Activated CD8-positive, alpha-beta memory T cell treated with anti-CD3 and anti-CD28 coated beads, Interleukin-2, amount 50 U/mL, for 48 hours (primary cell): Measurements from ENCODE around the gene AQP10.
"Not testable (repeated sequence)": the region's sequence is repeated elsewhere in the genome, so short reads cannot be mapped to it uniquely, and the experiment has no call there.

Source experiments
- DNase-seq: peaks from one replicate; pipeline ENCODE4 v3.0.0-alpha.2; 2020

Gene AQP10

DNA sequence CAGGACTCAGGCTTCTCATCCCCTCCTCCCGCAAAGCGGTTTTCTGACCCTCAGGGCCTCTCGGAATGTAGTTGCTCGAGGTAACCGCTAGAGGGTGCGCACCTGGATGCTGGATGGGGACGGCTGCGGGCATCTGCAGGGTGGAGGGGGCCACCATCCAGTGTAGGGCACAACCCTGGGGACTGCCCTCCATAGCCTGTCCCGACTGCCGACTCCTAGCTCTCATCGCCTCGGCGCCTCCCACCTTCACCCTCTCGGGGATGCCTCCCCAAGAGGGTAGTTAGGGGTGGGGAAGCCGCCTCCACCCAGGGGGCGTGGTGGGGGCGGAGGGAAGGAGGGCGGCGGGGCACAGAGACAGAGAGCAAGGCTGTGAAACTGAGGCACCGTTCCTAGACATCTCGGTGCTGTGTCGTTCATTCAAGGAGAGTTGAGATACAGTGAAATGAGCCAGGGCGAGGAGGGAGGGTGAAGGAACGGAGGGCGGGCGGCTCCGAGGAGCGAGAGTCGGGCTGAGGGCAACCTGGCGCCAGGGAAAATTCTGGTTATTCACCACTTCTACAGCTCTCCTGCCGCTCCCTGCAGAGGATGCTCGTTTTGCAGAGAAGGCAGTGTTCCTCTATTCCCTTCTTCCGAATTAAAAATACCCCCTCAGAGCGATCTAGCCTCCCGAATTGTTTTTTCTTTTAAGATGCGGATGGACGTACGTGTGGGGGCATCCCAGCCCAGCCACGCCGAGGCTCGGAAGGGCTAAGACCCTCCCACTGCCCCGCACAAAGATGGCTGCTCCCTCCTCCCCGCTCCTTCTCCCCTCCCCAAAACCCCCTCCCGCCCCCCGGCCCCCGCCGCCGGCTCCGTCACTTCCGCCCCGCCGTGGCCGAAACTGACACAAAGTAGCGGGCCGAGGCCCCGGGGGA, 4.0 kb downstream of the AQP10 start, which contains the start of gene ATP8B2:
Gene ATP8B2, plus strand, starts transcription at position 857 of the 914 bp plus-strand sequence. CDS start 2,617 bp downstream, outside the sequence.
- peak; percentile 91 for DNase-seq

DNA sequence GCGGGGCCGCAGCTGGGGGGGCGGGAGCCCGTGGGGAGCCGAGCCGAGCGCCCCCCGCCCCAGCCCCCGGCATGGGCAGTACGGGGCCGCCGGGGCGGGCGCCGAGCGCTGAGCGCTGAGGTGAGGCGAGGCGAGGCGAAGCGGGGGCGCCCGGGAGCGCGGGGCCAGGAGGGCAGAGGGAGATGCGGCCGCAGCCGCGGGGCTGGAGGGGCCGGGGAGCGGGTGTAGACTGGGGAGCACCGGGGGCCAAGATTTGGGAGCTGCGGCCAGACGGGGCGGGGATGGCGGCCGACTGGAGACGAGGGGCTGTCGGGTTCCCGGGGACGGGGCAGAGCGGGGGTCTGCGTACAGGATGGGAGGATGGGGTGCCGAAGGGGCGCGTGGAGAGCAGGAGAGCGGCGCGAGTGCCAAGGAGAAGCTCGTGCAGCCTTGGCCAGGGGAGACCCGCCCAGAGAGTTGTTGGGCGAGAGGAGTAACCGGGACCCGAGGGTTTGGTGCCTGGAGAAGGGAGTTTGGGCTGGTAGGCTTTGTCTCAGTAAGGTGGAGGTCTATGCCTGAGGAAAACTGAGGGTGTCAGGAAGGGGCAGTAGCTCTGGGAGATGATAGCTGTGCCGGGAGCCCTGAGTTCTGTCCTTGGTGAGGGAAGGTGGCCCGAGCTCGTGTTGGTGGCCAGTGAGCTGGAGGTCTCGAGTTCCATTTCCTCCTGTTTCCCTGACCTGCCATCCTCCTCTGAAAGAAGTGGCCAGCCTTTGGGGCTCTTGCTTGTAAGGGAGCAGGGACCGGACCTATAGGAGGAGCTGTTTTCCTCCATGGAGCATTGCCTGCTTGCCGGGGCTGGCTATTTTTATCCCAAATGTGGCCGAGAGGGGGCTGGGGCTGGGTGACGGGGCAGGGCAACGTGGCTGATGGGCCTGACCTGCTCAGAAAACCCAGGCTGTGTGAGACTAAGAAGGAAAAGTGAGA, 5.0 kb downstream of the AQP10 start:
- peak; percentile 78 for DNase-seq

DNA sequence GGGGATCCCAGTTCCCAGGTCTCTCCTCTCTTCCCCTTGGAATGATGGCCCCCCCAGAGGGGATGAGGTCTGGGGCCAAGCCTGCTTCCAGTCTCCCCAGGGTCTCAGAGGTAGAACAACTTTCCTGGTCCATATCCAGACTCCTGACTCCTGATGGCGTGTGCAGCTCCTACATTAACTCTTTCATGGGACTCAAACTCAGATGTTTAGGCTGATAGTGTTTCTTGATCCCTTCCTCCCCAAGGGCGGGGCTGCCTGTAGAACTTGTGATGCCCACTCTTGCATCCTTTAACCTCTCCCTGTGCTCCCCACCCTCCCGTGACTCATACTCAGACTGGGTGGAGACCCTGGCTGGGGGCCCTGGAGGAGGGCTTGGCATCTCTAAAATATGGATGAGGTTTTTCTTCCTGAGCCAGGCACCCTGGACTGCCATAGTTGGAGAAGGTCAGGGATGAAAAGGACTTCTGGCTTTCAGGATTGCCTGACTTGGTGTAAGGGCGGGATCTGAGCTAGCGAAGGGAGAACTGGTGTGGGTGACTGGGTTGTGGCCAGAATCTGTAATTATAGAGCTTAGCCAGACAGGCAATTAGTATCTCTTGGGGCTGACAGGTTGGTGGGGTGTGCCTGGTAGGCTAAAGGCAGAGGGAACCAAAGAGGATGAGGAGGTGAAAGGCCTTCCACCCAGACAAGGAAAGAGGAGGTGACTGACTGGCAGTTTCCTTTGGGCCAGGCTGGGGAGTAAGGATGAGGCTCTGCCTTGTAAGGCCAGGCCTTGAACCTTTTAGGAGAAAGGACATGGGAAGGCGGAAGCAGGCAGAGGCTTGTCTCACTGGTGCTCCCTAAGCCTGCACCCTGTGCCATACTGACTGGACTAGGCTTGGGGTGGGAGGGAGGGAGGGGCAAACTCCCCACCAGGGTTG, 5.9 kb downstream of the AQP10 start:
- DNase-seq, result peak; percentile 57

DNA sequence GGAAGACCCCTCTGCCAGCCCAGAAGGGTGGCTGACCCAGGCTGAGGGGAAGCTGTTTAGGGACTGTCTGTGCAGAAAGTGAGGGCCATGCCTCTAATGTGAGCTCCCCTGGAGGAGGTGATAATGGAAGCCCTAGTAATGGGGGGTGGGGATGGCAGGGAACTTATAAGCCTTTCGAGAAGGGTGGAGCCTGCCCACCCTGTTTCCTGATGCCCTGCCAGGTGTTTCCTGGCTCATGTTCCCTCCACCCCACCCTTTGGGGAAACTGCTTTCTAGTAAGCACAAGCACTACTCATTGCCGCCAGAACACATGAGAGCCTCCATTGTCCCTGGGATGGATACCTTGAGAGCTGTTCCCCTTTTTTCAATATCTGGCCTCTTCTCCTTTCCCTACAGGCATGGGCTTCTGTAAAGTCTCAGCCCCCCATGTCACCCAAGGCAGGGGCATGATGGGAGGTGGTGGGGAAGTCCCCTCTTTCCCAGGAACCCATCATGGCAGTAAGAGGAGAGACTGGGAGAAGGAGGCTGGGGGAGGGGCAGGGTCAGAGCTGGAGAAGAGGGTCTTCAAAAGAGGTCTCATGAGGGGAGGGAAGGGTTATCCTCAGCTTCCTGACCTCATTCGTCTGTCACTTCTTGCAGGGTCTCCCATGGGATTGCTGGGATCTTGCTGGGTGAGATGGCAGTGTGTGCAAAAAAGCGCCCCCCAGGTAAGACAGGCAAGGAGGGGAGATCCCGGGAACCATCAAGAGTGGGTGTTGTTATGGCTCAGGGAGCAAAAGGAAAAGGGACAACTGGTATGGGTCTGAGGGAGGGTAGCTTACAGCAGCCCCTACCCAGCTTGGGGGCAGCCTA, 6.8 kb downstream of the AQP10 start:
- peak; percentile 55 for DNase-seq

DNA sequence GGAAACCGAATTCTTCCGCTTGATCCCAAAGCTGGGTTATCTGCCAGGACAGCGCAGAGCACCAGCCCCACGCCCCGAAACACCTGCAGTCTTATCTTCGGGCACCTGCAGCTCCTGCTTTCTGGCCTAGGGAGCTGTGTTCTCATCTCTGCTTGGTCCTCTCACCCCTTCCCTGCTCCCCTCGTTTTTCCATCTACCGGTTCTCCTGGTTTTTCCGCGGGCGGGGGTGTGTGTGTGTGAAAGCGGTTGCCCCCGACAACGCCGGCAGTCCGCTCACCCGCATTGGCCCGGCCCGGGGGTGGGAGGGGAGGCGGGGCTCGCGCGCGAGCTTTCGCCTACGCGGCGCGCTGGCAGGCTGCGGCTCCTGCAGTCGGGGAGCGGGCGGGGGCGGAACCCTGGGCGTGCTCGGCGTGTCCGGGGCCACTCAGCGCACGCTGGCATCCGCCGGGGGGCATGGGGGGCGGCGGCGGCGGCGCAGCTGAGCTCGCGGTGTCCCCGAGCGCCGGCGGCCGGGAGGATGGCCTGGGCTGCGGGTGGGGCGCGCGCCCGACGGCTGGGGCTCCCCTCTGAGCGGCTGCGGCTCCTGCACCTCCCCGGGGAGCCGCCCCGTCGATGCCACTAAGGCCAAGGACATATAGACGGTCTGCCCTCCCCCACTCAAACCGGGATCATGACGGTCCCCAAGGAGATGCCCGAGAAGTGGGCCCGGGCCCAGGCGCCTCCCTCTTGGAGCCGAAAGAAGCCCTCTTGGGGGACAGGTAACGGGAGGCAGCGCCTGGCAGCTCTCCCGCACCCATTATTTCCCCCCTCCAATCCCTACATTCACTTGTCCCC, 7.6 kb downstream of the AQP10 start:
- peak; percentile 92 for DNase-seq

DNA sequence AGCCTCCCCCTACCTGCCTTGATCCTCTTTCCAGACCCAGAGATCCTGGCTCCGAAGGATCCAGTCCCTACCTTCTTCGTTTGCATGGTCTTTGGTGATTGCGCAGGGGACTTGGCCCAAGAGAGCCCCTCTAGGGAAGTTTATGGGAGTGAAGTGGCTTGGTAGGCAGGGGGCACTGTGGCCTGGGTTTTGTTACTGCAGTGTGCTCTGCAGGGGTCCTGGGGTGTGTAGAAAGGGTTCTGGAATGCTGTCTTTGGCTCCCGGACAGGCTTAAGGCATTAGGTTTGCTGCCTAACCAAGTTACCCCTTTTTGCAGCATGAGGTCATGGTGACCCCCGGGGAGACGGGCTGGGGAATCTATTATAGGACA, 8.2 kb downstream of the AQP10 start:
- no peak for DNase-seq

DNA sequence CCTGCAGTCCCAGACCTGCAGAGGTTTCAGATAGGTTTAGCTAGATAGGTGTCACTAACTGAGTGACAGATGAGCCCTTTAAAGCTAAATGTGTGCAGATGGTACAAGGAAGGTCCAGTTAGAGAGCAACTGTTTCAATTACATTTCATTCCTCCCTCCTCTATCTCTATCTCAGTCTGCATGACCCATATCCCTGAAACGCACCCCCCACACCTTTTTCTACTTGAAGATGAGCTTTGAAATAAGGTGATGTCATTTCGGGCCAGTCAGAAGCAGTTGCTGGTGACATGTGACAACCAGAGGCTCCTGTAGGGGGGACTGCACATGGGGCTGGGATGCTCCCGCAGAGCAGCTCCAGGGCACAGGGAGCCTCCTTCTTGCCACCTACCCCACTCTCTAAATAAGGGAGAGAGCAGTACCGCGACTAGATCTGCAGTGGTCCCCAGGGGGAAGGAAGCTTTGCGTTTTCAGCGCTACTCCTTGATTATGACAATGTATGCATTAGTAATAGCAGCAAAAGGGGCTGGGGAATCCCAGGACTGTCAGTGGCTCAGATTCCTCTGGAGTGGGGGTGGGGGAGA, 8.7 kb downstream of the AQP10 start:
- peak; percentile 59 for DNase-seq

DNA sequence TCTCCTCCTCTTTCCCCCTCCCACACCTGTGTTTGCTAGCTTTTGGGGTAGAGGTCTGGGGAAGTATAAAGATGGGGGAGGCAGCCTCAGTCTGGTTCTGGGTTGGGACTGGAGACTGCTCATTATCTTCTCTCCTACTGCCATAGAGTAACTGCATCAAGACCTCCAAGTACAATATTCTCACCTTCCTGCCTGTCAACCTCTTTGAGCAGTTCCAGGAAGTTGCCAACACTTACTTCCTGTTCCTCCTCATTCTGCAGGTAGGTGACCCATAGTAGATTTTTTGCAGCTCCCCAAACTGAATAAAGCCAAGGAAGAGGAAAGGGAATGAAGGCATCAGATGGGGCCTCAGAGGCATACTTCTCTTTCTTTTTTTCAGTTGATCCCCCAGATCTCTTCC, 9.8 kb downstream of the AQP10 start:
- DNase-seq, result no peak

DNA sequence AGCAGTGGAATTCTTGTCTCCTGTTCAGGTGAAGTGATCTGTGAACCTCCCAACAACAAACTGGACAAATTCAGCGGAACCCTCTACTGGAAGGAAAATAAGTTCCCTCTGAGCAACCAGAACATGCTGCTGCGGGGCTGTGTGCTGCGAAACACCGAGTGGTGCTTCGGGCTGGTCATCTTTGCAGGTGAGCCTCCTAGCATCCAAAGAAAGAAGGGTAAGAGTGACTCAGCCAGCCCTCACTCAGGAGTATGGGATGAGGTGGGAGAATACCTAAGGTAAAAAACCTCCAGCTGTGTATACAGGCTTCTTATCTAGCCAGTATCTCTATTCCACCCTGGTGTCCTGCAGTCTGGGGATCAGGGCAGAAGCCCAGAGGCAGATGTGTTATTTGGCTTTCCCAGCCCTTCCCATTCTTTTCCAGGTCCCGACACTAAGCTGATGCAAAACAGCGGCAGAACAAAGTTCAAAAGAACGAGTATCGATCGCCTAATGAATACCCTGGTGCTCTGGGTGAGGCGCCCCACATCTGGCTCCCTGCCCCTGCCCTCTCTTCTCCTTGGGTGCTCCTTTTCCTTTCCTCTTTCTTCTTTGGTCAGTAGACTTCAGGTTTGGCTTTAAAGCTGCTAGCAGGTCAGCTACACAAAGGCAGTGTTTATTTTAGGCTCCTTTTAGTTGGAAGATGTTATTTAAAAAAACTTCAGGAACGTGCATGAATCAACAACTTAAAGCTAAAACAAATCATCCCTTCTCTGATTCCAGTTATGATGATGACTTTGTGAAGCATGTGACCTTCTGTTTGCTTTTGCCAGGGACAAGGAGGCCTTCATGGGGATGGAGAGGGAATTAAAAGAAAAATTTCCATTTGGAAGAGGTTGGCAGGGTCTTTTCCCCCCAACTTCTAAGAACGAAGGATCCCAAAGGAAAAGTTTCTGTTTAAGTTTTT, 13.5 kb downstream of the AQP10 start:
- no peak for DNase-seq

DNA sequence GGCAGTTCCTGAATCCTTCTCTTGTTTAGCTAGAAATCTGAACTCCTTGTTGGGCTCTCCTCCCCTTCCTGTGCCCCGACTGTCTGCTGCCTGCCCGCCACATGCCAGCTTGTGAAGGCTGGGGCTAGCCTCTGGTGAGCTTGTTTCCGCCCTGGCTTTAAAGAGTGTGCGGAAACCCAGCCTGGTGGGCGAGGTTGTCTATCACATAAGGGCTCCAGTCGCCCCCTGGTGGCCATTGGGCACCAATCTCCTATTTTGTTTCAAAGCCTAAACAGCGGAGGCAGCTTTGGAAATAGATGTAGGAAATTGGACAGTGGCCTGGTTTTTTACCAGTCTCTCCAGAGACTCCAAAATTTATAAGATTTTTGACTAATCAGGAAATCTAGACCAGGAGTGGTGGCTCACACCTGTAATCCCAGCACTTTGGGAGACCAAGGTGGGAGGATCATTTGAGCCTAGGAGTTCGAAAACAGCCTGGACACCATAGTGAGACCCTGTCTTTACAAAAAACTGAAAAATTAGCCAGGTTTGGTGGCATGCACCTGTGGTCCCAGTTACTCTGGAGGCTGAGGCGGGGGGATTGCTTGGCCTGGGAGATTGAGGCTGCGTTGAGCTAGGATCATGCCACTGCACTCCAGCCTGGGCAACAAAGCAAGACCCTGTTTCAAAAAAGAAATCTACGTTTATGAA, 14.3 kb downstream of the AQP10 start:
- peak; percentile 96 for DNase-seq

DNA sequence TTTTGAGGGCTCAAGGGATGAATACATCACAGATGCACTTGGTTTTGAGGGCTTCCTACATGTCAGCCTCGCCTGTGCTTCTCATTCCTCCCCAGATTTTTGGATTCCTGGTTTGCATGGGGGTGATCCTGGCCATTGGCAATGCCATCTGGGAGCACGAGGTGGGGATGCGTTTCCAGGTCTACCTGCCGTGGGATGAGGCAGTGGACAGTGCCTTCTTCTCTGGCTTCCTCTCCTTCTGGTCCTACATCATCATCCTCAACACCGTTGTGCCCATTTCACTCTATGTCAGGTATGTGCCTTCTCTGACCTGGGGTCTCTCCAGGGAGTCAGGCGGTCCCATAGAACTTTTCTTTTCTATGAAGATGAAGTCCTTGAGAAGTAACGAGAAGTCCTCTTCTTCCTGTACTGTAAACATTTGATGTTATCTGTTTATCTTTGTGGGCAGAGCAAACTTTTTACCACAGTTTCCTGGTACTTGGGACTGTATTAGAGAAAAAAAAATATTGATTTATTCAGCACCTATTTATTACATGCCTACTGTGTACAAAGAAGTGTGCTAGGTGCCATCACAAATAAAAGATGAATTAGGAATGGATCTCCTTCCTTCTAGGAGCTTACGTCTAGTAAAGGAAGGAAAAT, 16.5 kb downstream of the AQP10 start:
- DNase-seq, result no peak

DNA sequence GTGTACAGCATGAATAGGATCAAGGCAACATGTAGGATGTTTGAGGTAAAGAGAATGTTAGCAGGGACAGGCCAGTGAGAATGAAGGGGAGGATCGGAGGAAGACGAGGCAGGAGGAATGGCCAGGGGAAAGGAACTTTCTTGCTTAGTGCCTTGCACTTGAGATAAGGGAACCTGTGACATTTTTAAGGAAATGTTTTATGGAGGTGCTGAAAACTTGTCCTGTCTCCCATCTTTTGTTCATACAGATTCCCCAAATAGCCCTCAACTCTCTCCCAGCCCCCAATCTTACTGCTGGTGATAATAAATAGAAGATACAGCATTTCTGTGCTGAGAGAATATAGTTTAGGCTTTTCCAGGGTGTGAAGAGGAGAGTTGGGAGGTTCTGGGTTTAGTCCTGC, 18.0 kb downstream of the AQP10 start:
- DNase-seq, result no peak

DNA sequence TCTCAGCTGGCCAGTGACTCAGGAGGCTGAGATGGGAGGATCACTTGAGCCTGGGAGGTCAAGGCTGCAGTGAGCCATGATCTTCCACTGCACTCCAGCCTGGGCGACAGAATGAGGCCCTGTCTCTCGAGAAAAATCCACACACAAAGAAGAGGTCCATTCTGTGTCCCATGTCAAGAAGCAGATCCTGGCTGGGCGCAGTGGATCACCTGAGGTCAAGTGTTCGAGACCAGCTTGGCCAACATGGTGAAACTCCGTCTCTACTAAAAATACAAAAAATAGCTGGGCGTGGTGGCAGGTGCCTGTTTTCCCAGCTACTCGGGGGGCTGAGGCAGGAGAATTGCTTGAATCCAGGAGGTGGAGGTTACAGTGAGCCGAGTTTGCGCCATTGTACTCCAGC, 20.5 kb downstream of the AQP10 start:
- not testable (repeated sequence) for DNase-seq

DNA sequence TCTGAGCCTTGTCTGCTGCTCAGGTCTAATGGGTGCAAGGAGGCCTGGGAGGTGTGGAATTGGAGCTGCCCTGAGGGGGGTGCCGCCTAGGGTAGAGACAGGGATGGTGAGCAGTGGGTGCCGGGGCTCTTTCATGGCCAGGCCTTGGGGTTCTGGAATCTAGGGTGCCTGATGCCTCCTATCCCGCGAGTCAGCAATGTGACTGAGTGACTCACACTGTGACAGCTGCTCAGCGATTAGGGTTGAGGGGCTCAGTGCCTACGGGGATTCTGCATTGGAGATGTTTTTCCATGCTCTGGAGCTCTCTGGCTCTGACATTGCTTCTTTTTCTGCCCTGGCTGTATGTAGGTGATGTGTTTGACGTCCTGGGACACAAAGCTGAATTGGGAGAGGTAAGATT, 21.2 kb downstream of the AQP10 start:
- DNase-seq, result no peak

DNA sequence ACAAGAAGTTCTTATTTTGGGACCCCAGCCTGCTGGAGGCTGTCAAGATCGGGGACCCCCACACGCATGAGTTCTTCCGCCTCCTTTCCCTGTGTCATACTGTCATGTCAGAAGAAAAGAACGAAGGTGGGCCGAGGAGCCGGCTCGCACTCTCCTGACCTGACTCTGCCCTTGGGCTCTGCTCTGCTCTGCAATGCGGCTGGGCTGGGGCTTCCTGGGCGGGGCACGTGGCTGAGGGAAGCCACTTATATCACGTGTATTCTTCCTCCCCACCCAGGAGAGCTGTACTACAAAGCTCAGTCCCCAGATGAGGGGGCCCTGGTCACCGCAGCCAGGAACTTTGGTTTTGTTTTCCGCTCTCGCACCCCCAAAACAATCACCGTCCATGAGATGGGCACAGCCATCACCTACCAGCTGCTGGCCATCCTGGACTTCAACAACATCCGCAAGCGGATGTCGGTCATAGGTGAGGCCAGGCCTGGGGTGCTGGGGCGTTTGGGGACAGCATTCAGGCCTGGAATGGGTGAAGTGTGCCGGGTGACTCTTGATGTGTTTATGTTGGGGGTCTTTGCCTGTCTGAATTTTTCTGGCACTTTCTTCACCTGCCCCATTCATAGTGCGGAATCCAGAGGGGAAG, 22.1 kb downstream of the AQP10 start:
- peak; percentile 83 for DNase-seq

DNA sequence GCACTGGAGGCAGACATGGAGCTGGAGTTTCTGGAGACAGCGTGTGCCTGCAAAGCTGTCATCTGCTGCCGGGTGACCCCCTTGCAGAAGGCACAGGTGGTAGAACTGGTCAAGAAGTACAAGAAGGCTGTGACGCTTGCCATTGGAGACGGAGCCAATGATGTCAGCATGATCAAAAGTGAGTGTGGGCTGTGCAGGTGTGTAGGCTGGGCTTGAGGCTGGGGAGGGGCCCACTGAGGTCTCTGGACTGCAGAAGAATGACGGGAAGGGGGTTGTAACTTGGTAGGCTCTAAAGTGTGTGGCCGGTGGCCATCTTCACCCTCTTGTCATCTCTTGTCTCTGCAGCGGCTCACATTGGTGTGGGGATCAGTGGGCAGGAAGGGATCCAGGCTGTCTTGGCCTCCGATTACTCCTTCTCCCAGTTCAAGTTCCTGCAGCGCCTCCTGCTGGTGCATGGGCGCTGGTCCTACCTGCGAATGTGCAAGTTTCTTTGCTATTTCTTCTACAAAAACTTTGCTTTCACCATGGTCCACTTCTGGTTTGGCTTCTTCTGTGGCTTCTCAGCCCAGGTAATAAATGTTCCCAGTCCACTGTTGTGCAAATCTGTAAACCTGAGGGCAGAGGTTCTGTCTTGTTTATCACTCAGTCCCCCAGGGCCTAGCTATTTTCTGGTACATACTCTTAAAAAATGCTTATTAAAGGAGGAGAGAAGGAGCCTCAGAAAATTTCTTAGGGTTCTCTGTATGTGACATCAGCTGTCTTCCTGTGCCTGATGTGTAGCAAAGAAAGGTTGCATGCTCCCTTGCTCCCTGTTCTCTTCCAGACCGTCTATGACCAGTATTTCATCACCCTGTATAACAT, 24.3 kb downstream of the AQP10 start:
- DNase-seq, result peak; percentile 90
